ENCODE measurements around the gene METTL9.

DNA sequence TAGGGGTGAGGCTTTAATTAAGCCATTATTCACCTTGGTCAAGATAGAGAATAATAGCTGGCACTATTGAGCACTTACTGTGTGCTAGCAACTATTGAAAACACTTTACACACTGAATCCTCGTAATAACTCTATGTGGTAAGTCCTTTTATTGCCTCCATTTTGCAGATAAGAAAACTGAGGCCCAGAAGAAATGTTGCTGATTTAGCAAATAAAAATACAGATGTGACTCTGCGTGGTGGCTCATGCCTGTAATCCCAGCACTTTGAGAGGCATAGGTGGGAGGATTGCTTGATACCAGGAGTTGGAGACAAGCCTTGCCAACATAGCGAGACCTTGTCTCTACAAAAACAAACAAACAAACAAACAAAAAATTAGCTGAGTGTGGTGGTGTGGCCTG, 83.8 kb downstream of the METTL9 start:
- no peak for TF ChIP-seq GATA3 (IDR thresholded peaks at IDR 0.05; ENCODE audit: low read depth, low read length)
- no peak for TF ChIP-seq GATA2 (IDR thresholded peaks at IDR 0.05; ENCODE audit: low read depth, low read length)

All from SH-SY5Y (cell line).